Glutamatergic neuron (in vitro differentiated cells): ENCODE results near the gene UNCX. TPM values are rescaled to one million over a fixed set of nuclear protein-coding genes. Genes with fewer than 3 reads are reported as not detected.

Experiments
- DNase-seq: peaks from one replicate; pipeline ENCODE4 v3.0.0; 2022
- H3K27ac Mint-ChIP-seq: one replicate; pipeline ENCODE4 v1.8.0; 2020; ENCODE audit warnings: mild to moderate bottlenecking, mixed read lengths, inconsistent platforms; ENCODE audit not compliant: unreplicated experiment
- H3K27me3 Mint-ChIP-seq: one replicate; pipeline ENCODE4 v1.8.0; 2020; ENCODE audit warnings: mild to moderate bottlenecking, moderate library complexity, mixed read lengths, inconsistent platforms; ENCODE audit not compliant: unreplicated experiment
- H3K36me3 Mint-ChIP-seq: one replicate; pipeline ENCODE4 v1.8.0; 2020; ENCODE audit warnings: mild to moderate bottlenecking, mixed read lengths, inconsistent platforms; ENCODE audit not compliant: unreplicated experiment
- H3K4me1 Mint-ChIP-seq: one replicate; pipeline ENCODE4 v1.8.0; 2020; ENCODE audit warnings: mild to moderate bottlenecking, low read depth, mixed read lengths, inconsistent platforms; ENCODE audit not compliant: unreplicated experiment
- H3K4me3 Mint-ChIP-seq: one replicate; pipeline ENCODE4 v1.8.0; 2020; ENCODE audit warnings: mild to moderate bottlenecking, mixed read lengths, inconsistent platforms; ENCODE audit not compliant: unreplicated experiment
- H3K9me3 Mint-ChIP-seq: one replicate; pipeline ENCODE4 v1.8.0; 2020; ENCODE audit warnings: mild to moderate bottlenecking, moderate library complexity, mixed read lengths, inconsistent platforms; ENCODE audit not compliant: unreplicated experiment
- total RNA-seq: library from RNA; stranded (reverse); fragmentation: NEBNext Ultra II Directional; extraction: Animal tissue kit (Norgen Biotek cat#: 25700); gene quantifications from one replicate; pipeline ENCODE4 v1.2.1, GENCODE V29; 2021; ENCODE audit not compliant: unreplicated experiment
- TF ChIP-seq, protein P1 (sequence below): fragments of 200-600 bp; sonication (generic); IDR thresholded peaks from one replicate; pipeline ENCODE4 v1.5.0; 2021; ENCODE audit not compliant: partially characterized antibody, unreplicated experiment

UNCX gene
- total RNA-seq, 1 donor from 2014 or later = 106 TPM

DNA sequence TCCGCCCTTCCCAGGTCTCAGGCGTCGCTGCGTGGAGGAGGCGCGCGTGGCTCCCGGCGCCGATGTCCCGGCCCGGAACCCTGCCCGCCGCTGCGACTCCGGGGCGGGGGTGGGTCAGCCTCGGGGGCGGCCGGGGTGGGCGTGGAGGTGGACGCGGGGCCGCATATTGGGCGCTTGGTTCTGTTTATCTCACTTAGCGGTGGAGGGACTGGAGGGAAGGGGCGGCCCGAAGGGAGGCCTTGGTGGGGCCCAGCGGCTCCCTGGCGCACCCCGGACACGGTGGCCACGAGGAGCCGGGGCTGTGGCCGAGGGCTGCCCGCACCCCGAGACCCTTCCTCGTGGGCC, 8.6 kb downstream of the UNCX start:
- Mint-ChIP-seq H3K4me3 (no peak overlapping the region), H3K4me1 (peaks cover 42% of the 10 kb centered on the region), H3K27ac (no peak overlapping the region), H3K36me3 (no peaks in the 10 kb centered on the region), H3K27me3 (peaks cover 30% of the 10 kb centered on the region), H3K9me3 (peaks cover 19% of the 10 kb centered on the region)
- TF ChIP-seq, protein P1, sequence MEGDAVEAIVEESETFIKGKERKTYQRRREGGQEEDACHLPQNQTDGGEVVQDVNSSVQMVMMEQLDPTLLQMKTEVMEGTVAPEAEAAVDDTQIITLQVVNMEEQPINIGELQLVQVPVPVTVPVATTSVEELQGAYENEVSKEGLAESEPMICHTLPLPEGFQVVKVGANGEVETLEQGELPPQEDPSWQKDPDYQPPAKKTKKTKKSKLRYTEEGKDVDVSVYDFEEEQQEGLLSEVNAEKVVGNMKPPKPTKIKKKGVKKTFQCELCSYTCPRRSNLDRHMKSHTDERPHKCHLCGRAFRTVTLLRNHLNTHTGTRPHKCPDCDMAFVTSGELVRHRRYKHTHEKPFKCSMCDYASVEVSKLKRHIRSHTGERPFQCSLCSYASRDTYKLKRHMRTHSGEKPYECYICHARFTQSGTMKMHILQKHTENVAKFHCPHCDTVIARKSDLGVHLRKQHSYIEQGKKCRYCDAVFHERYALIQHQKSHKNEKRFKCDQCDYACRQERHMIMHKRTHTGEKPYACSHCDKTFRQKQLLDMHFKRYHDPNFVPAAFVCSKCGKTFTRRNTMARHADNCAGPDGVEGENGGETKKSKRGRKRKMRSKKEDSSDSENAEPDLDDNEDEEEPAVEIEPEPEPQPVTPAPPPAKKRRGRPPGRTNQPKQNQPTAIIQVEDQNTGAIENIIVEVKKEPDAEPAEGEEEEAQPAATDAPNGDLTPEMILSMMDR = no peak
- peak; percentile 19 for DNase-seq

DNA sequence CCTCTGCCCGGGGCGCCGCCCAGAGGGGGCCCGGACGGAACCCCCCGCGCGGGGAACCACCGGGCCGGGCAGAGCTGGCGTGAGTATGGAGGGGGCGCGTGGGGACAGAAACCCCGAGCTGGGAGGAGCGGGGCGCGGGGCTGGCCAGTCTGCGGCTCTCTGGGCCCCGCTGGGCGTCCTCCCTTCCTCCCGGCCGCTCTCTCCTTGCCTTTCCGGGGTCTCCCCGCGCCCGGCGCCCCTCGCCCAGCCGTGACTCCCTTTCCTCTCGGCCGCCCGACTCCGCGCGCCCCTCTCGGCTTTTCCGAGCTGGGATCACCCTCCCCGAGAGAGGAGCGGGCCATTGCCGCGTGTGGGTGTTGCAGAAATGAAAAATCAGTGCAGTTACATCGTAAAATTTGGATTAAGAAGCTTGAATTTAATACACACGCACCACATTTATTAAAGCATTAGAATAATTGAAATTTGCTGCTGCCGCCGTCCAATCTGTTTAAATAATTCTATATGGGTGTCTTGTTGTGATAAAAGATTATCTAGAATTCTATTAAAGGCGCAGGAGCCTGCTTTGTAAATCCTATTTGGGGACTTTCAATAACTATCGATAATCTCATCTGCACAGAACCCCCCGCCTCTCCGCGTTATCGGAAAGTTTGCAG, 9.1 kb downstream of the UNCX start:
- peaks cover 30% of the 10 kb centered on the region for H3K27me3 Mint-ChIP-seq
- H3K9me3 Mint-ChIP-seq = peaks cover 19% of the 10 kb centered on the region
- H3K4me3 Mint-ChIP-seq = peak overlapping the region; percentile 71
- peak overlapping the region; percentile 76 for H3K27ac Mint-ChIP-seq
- DNase-seq = peak; percentile 38
- TF ChIP-seq, protein P1 = no peak
- H3K36me3 Mint-ChIP-seq = no peaks in the 10 kb centered on the region
- peaks cover 44% of the 10 kb centered on the region for H3K4me1 Mint-ChIP-seq

DNA sequence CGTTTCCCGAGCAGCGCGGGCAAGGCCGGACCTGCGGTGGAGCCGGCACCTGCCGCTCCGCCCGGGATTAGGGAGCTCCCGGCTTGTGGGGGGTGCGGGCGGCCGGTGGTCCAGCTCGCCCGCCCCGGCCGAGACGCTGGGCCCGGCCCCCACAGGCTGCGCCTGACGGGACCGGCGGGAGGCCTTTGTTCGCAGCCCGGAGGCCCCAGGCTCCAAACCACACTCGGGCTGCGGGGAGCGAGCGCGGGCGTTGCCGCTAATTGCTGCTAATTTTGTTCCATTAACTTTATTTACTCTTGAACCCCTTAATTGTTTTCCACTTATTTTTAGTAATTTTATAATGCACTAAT, 9.6 kb downstream of the UNCX start:
- peaks cover 15% of the 10 kb centered on the region for H3K9me3 Mint-ChIP-seq
- no peak for DNase-seq
- TF ChIP-seq, protein P1 = no peak
- H3K4me3 Mint-ChIP-seq = peak overlapping the region; percentile 71
- H3K4me1 Mint-ChIP-seq = peaks cover 44% of the 10 kb centered on the region
- H3K36me3 Mint-ChIP-seq = no peaks in the 10 kb centered on the region
- H3K27me3 Mint-ChIP-seq = peaks cover 28% of the 10 kb centered on the region
- H3K27ac Mint-ChIP-seq = no peak overlapping the region

DNA sequence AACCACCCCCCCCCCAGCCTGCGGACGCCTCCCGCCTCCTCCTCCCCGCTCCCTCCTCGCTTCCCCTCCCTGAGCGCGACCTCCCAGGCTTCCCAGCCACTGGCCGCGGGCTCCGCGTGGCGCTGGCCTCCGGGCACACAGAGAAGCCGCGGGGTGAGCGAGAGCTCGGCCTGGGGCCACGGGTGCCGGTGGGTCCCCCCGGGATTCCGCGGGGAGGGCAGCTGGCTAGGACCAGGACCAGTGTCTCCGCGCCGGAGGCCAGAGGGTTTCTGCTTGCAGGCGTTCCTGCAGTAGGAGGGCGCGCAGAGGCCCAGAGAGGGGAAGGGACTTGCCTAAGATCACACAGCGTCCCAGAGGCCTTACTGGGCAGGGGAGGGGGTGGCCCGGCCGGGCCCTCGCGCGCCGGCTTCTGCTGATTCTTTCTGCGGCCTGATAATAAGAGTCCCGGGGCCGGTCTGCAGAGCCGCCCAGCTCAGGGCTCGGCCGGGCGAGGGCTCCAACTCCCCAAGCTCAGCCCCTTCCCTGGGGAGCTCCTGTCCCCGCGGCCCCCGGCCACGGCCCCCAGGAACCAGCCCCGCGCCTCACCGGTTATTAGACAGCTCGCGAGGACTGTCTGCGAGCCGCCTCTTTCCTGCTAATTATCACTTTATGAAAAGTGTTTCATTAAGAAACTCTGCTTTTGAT, 10.1 kb downstream of the UNCX start:
- Mint-ChIP-seq H3K27ac (peak overlapping the region; percentile 35), H3K4me3 (peak overlapping the region; percentile 80), H3K9me3 (peaks cover 11% of the 10 kb centered on the region), H3K4me1 (peaks cover 41% of the 10 kb centered on the region), H3K36me3 (no peaks in the 10 kb centered on the region), H3K27me3 (peaks cover 26% of the 10 kb centered on the region)
- TF ChIP-seq, protein P1 = no peak
- peak; percentile 74 for DNase-seq

DNA sequence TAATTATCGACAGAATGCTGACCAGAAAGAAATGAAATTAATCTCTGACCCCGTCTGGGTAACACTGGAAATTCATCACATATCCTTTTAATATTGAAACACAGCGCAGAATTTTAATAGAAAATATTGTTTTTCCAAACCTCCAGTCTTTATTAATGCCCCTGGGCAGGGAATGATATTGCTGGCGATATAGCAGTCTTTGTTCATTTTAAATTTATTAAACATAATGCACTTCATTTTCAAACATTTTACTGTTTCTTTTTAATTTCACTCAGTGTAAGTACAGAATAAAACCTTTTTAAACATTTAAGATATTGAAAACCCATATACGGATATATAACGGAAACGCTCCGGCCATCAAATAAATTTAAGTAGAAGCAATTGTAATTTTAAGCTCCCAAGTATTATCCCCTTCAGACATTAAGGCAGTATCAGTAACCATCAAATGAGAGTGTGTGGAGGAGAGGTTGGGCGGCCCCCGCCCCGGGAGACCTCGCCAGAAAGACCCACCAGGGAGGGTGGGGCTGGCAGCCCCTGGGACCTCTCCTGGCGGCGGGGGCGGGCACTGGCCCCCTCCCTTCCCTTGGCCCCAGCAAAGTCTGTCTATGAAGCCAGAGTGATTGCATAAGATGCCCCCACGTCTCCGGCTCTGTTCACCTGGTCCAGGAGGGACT, 10.8 kb downstream of the UNCX start:
- Mint-ChIP-seq H3K36me3 (no peaks in the 10 kb centered on the region), H3K4me1 (peaks cover 45% of the 10 kb centered on the region), H3K27me3 (peaks cover 24% of the 10 kb centered on the region), H3K4me3 (peak overlapping the region; percentile 80), H3K9me3 (peaks cover 8% of the 10 kb centered on the region), H3K27ac (peak overlapping the region; percentile 35)
- TF ChIP-seq, protein P1 = no peak
- DNase-seq = no peak
